HEK293T (cell line): Measurements from ENCODE around the gene C2orf72.

ENCODE experiments used
- CTCF ChIA-PET: fragments of 350-600 bp; formaldehyde crosslinking; extraction: SDS; loops from one replicate; lab custom pipeline; 2021; ENCODE audit warnings: antibody characterized with exemption, inconsistent platforms; lab: Yijun Ruan, JAX
- POLR2A ChIA-PET: fragments of 350-600 bp; formaldehyde crosslinking; extraction: SDS; loops from one replicate; lab custom pipeline; 2020; ENCODE audit warnings: antibody characterized with exemption, inconsistent platforms; lab: Yijun Ruan, JAX
- DNase-seq: peaks from one replicate; pipeline ENCODE4 v3.0.0; 2012; ENCODE audit warnings: mixed read lengths; ENCODE audit errors: extremely low spot score
- ARNT ChIP-seq: fragments of 450-650 bp; IDR thresholded peaks from 2 replicates; pipeline ENCODE4 v1.6.1; 2017; ENCODE audit warnings: mild to moderate bottlenecking
- BHLHE40 ChIP-seq: fragments of 450-650 bp; IDR thresholded peaks from 2 replicates; pipeline ENCODE4 v1.6.1; 2016; ENCODE audit warnings: mild to moderate bottlenecking, moderate library complexity, borderline replicate concordance
- CTBP1 ChIP-seq: fragments of 450-650 bp; IDR thresholded peaks from 2 replicates; pipeline ENCODE4 v1.6.1; 2016; ENCODE audit warnings: borderline replicate concordance
- ELF4 ChIP-seq: fragments of 450-650 bp; IDR thresholded peaks from 2 replicates; pipeline ENCODE4 v1.6.1; 2017; ENCODE audit warnings: antibody characterized with exemption
- FOXA1 ChIP-seq: fragments of 450-650 bp; IDR thresholded peaks from 2 replicates; pipeline ENCODE4 v1.6.1; 2016; ENCODE audit warnings: mild to moderate bottlenecking
- FOXK2 ChIP-seq: fragments of 450-650 bp; IDR thresholded peaks from 2 replicates; pipeline ENCODE4 v1.6.1; 2016; ENCODE audit warnings: mild to moderate bottlenecking
- FOXM1 ChIP-seq: fragments of 450-650 bp; IDR thresholded peaks from 2 replicates; pipeline ENCODE4 v1.6.1; 2017; ENCODE audit warnings: mild to moderate bottlenecking, borderline replicate concordance
- HDGF ChIP-seq: fragments of 450-650 bp; IDR thresholded peaks from 2 replicates; pipeline ENCODE4 v1.6.1; 2017; ENCODE audit warnings: antibody characterized with exemption, borderline replicate concordance
- L3MBTL2 ChIP-seq: fragments of 450-650 bp; conservative IDR thresholded peaks from 2 replicates; pipeline ENCODE4 v1.6.1; 2016; ENCODE audit warnings: mild to moderate bottlenecking
- LEF1 ChIP-seq: fragments of 450-650 bp; IDR thresholded peaks from 2 replicates; pipeline ENCODE4 v1.6.1; 2017; ENCODE audit warnings: mild to moderate bottlenecking, borderline replicate concordance
- NFRKB ChIP-seq: fragments of 450-650 bp; IDR thresholded peaks from 2 replicates; pipeline ENCODE4 v1.6.1; 2016; ENCODE audit warnings: mild to moderate bottlenecking, moderate library complexity
- PKNOX1 ChIP-seq: fragments of 450-650 bp; IDR thresholded peaks from 2 replicates; pipeline ENCODE4 v1.6.1; 2016
- SP1 ChIP-seq: fragments of 450-650 bp; IDR thresholded peaks from 2 replicates; pipeline ENCODE4 v1.6.1; 2017
- SUZ12 ChIP-seq: fragments of 450-650 bp; IDR thresholded peaks from 2 replicates; pipeline ENCODE4 v1.6.1; 2016; ENCODE audit warnings: mild to moderate bottlenecking
- TARDBP ChIP-seq: fragments of 450-650 bp; IDR thresholded peaks from 2 replicates; pipeline ENCODE4 v1.6.1; 2016
- ZNF384 ChIP-seq: fragments of 450-650 bp; IDR thresholded peaks from 2 replicates; pipeline ENCODE4 v1.6.1; 2016

C2orf72 gene

GRCh38 chr2:231046916-231047273 is 9.6 kb downstream of the C2orf72 start:
- POLR2A ChIA-PET = no interaction called here
- DNase-seq = no peak
- CTCF ChIA-PET = no interaction called here
- TF ChIP-seq HDGF (no peak), BHLHE40 (no peak), ZNF384 (no peak), FOXM1 (no peak), SUZ12 (no peak), TARDBP (no peak), NFRKB (no peak), PKNOX1 (no peak), SP1 (no peak)

GRCh38 chr2:231047274-231047922 is 10.1 kb downstream of the C2orf72 start:
- POLR2A ChIA-PET = interaction anchor here (1.3 kb wide), 1 partner anchor 10 kb away, joined by 3 read pairs; no protein-coding TSS in a partner anchor
- DNase-seq = no peak
- no peak for TF ChIP-seq ZNF384
- TF ChIP-seq BHLHE40 = no peak
- TF ChIP-seq SUZ12 = no peak
- TF ChIP-seq L3MBTL2 = no peak
- TF ChIP-seq HDGF = no peak
- TF ChIP-seq LEF1 = no peak
- no peak for TF ChIP-seq PKNOX1
- no peak for TF ChIP-seq NFRKB
- TF ChIP-seq FOXK2 = no peak
- no peak for TF ChIP-seq ELF4
- TF ChIP-seq FOXA1 = no peak
- no peak for TF ChIP-seq ARNT
- TF ChIP-seq FOXM1 = no peak
- TF ChIP-seq TARDBP = no peak
- TF ChIP-seq CTBP1 = no peak
- TF ChIP-seq SP1 = no peak
- CTCF ChIA-PET = interaction anchor here (0.5 kb wide), 1 partner anchor 87 kb away, joined by 3 read pairs; no protein-coding TSS in a partner anchor

GRCh38 chr2:231047923-231048915 is 10.9 kb downstream of the C2orf72 start:
- POLR2A ChIA-PET = interaction anchor here (1.3 kb wide), 1 partner anchor 9 kb away, joined by 3 read pairs; no protein-coding TSS in a partner anchor
- no peak for DNase-seq
- TF ChIP-seq PKNOX1 = no peak
- no peak for TF ChIP-seq HDGF
- no peak for TF ChIP-seq FOXA1
- TF ChIP-seq ELF4 = no peak
- no peak for TF ChIP-seq BHLHE40
- no peak for TF ChIP-seq ZNF384
- TF ChIP-seq TARDBP = no peak
- no peak for TF ChIP-seq NFRKB
- TF ChIP-seq SUZ12 = no peak
- no peak for TF ChIP-seq L3MBTL2
- no peak for TF ChIP-seq FOXK2
- no peak for TF ChIP-seq LEF1
- no peak for TF ChIP-seq SP1
- TF ChIP-seq CTBP1 = no peak
- TF ChIP-seq FOXM1 = no peak
- TF ChIP-seq ARNT = no peak
- CTCF ChIA-PET = interaction anchor here (0.5 kb wide), 1 partner anchor 87 kb away, joined by 3 read pairs; no protein-coding TSS in a partner anchor

GRCh38 chr2:231049286-231050017 is 12.1 kb downstream of the C2orf72 start:
- POLR2A ChIA-PET = no interaction called here
- no peak for DNase-seq
- CTCF ChIA-PET = no interaction called here
- no peak for TF ChIP-seq FOXA1

- POLR2A ChIA-PET = no interaction called here
- DNase-seq = no peak
- CTCF ChIA-PET = no interaction called here
- TF ChIP-seq ZNF384 (no peak), ARNT (no peak), LEF1 (no peak), FOXA1 (no peak), HDGF (no peak), PKNOX1 (no peak), SP1 (no peak), FOXK2 (no peak), CTBP1 (no peak), NFRKB (no peak), L3MBTL2 (no peak), BHLHE40 (no peak), TARDBP (no peak)
Observed at GRCh38 chr2:231050018-231050901, 12.9 kb downstream of the C2orf72 start.
